Effector CD8-positive, alpha-beta T cell (primary cell): ENCODE data around the gene ADH7.
"Not testable (repeated sequence)": the region's sequence is repeated elsewhere in the genome, so short reads cannot be mapped to it uniquely, and the experiment has no call there.

ENCODE experiments used
- DNase-seq: peaks from one replicate; lab custom pipeline; 2025; lab: John Stamatoyannopoulos, UW

The ADH7 gene

GRCh38 chr4:99379571-99379970 is 55.6 kb downstream of the ADH7 start:
- DNase-seq, result no peak

GRCh38 chr4:99378876-99379275 is 56.3 kb downstream of the ADH7 start:
- DNase-seq, result no peak

- DNase-seq, result not testable (repeated sequence)
Observed at GRCh38 chr4:99377341-99377740, 57.8 kb downstream of the ADH7 start.

- DNase-seq, result not testable (repeated sequence)
Observed at GRCh38 chr4:99372464-99372863, 62.7 kb downstream of the ADH7 start.

- DNase-seq, result not testable (repeated sequence)
Observed at GRCh38 chr4:99367817-99368216, 67.3 kb downstream of the ADH7 start.

DNA sequence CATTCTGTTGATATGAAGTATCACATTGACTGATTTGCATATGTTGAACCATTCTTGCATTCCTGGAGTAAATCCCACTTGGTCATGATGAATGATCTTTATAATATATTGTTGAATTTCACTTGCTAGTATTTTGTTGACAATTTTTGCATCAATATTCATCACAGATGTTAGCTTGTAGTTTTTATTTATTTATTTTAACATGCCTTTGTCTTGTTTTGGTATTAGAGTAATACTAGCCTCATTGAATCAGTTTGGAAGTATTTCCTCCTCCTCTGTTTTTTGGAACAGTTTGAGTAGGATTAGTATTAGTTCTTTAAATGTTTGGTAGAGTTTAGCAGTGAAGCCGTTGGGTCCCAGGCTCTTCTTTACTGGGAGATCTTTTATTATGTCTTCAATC is 68.7 kb downstream of the ADH7 start:
- no peak for DNase-seq

DNA sequence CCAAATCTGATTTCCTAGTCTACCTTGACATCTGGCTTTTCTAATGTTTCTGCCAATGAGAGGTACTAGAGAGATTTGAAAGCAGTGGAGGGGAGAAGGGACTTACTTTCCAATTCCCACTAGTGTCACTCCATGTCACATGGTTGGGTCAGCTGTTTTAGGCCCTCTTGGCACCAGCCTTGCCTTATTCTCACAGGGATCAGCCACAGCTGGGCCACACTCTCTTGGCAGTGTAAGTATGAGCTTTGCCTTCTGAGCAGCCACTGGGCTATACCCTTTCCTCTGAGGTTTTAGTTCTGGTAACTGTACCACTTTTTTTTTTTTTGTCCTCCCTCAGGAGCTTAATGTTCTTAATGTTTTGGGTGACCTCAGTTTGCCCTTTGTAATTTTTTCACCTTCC is 72.4 kb downstream of the ADH7 start:
- DNase-seq, result no peak
